H1 (cell line): Measurements from ENCODE around the gene EED. TPM values are rescaled to one million over a fixed set of nuclear protein-coding genes. Genes with fewer than 3 reads are reported as not detected.

ENCODE experiments used
- CHD2 ChIP-seq: IDR thresholded peaks from 2 replicates; pipeline ENCODE4 v1.6.1; 2012; ENCODE audit warnings: low read length, improper control_type of control experiment
- CHD7 ChIP-seq: fragments of 300-600 bp; sonication (generic); IDR thresholded peaks from 2 replicates; pipeline ENCODE4 v1.7.1; 2012; ENCODE audit warnings: low read length, moderate library complexity, mild to moderate bottlenecking, inconsistent platforms; ENCODE audit not compliant: insufficient replicate concordance
- polyA plus RNA-seq, 7 experiments: library from polyadenylated mRNA; depleted of rRNA in 3 of 7; stranded (reverse) in 5 of 7; unstranded in 2 of 7; fragments of >200 nt in 5 of 7; fragments of 200-250 nt in 2 of 7; gene quantifications; 1 replicate in 5 of 7; 2 replicates in 1 of 7; 4 replicates in 1 of 7; pipeline versions ENCODE4 v1.2.1 to v1.2.3, GENCODE V29; 2011 to 2013; ENCODE audit warnings: missing spikeins in 2 of 7, mixed read lengths in 2 of 7
- total RNA-seq: library from RNA; stranded (reverse); fragmentation: NEBNext Ultra II Directional; extraction: Animal tissue kit (Norgen Biotek cat#: 25700); gene quantifications from 2 replicates; pipeline ENCODE4 v1.2.1, GENCODE V29; 2021

Gene EED
- total and polyA plus RNA-seq, 2 of the 8 experiments (the other 6 are each of a cell fraction or from before 2014, with no cell fraction given) = 12.6 to 26.9 TPM

- TF ChIP-seq CHD7 (no peak), CHD2 (no peak)
- TF ChIP-seq, all 59 proteins: peak for 0
Measured at GRCh38 chr11:86277741-86278140, 33.2 kb downstream of the EED start (continued).
